Stimulated activated CD4-positive, alpha-beta T cell treated with anti-CD3 and anti-CD28 coated beads, Interleukin-4, amount 100 ng/mL, for 24 hours (primary cell): ENCODE results near the gene EEF1AKMT3.

Source experiments
- DNase-seq: peaks from one replicate; pipeline ENCODE4 v3.0.0-alpha.2; 2020

Gene EEF1AKMT3

DNA sequence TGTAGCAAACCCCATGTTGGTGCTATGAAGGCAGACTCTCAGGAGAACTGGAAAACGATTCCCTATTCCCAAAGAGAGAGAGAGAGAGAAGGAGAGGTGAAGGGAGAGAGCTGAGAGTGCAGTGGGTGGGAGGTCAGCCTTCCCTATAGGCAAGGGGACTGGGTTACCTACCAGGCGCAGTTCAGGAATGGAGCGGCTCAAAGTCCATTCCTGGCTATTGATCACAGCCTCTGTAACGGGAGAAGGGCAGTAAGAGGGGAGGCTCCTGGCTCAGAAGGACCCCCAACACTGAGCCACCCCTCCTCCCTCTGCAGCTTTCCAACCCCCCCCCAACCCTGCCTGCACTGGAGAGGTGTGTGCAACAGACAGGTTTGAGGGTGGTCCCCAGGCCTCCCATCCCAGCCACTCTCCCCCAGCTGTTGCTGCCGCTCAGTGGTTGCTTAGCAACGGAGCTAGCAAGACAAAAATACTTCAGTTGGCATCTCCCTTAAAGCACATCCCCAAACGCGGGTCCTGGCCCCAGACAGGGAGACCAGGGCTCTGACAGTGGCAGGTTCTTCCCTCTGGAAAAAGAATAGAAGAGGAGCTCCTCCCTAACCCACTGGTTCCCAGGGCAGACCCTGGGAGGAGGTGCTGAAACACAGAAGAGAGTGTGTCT lies 37.1 kb upstream of the EEF1AKMT3 start:
- DNase-seq: no peak

- no peak for DNase-seq
Measured at GRCh38 chr12:57735952-57736740, 36.3 kb upstream of the EEF1AKMT3 start.

DNA sequence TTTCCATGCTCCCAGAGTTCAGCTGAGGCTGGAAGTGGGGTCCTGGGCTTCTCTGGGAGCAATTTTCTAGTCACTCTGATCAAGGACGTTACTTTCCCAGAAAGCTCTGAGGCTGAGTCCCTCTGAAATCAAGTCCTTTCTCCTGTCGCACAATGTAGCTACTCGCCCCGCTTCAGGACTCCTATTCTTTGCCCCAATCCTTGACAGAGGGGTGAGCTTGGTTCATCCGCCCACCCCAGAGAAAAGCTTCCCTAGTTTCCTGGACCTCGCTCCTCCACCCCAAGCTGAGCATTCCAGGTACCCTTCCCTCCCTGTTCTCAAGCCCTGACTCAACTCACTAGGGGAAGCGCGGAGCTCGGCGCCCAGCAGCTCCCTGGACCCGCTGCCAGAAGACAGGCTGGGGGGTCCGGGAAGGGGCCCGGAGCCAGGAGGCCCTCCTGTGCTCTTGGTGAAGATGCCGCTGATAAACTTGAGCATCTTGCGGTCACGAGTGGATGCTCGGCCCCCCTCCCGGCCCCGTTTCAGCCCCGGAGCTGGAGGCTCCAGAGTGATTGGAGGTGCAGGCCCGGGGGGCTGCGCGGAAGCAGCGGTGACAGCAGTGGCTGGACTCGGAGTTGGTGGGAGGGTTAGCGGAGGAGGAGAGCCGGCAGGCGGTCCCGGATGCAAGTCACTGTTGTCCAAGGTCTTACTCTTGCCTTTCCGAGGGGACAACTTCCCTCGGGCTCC lies 35.5 kb upstream of the EEF1AKMT3 start:
- no peak for DNase-seq

GRCh38 chr12:57737467-57738460 lies 34.6 kb upstream of the EEF1AKMT3 start:
- DNase-seq: no peak

DNA sequence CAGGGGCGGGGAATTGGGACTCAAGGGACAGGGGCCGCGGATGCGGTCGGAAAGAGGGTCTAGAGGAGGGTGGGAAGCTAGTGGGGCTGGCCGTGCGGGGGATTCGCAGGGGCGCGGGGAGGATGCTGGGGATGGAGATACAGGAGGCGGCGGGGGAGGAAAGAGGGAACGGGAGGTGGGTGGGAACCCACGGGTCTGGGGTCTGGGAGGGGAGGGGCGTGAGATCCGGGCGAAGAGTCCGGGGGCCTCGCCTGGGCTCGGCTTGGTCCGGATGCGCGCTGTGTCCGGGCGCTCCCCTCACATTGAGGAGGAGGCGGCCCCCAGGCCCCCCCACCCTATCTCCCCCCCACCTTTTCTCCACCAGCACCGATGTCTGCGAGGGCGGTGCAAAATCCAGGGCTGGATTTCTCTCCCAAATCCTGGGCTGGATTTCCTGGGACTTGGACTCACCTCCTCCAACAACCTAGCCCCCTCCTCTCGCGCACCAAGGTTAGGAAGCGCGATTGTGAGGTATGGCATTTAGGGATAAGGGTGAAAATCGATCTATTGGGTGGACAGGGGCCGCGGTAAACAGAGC lies 33.7 kb upstream of the EEF1AKMT3 start, which contains the start of gene AGAP2:
Gene AGAP2, minus strand, starts transcription at position 82 of the 577 bp plus-strand sequence. CDS start 496 bp downstream, outside the sequence.
- DNase-seq: no peak

GRCh38 chr12:57739387-57739786 lies 33.0 kb upstream of the EEF1AKMT3 start:
- no peak for DNase-seq

DNA sequence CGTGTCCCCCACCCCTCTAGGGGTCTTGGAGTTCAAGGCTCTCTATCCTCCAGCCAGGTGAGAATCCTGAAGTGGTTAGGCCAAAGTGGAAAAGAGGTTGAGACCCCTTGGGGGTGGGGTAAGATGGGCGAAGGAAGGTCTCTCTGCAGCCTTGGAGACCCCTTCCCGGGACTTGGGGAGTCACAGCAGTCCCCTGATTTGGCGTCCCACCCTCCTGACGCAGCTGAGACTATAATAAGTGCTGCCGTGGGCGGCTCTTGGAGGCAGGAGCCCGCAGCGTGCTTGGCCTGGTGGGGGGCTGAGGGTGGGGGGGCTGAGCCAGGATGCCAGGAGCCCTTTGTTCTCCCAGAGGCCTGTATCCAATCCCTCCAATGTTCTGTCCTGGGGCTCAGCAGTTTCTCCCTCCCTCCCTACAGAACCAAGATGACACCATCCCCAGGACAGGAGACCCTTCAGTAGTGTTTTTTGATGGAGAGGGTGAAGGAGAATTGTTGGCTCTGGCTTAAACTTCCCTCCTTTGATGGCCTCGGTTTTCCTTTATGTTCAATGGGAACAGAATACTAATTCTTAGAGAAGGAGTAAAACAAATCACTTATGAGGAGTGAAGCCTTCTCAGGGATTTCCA lies 32.4 kb upstream of the EEF1AKMT3 start:
- no peak for DNase-seq

GRCh38 chr12:57740656-57741412 lies 31.6 kb upstream of the EEF1AKMT3 start:
- peak; percentile 74 for DNase-seq

DNA sequence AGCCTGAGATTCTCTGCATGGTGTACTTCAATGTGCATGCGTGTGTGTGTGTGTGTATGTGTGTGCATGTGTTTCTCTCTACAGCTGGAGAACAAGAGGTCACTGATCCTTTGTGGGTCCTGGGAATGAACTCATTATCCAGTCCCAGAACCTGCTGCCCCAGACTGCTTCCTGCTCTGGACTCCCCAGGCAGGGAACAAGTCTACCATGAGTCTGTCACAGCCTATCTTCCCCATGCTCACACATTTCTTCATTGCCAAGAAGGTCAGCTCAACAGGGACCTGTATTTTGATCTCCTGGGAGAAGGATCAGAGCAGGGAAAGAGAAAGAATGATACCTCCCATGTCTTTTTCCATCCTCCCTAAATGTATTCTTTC lies 31.0 kb upstream of the EEF1AKMT3 start:
- peak; percentile 11 for DNase-seq

DNA sequence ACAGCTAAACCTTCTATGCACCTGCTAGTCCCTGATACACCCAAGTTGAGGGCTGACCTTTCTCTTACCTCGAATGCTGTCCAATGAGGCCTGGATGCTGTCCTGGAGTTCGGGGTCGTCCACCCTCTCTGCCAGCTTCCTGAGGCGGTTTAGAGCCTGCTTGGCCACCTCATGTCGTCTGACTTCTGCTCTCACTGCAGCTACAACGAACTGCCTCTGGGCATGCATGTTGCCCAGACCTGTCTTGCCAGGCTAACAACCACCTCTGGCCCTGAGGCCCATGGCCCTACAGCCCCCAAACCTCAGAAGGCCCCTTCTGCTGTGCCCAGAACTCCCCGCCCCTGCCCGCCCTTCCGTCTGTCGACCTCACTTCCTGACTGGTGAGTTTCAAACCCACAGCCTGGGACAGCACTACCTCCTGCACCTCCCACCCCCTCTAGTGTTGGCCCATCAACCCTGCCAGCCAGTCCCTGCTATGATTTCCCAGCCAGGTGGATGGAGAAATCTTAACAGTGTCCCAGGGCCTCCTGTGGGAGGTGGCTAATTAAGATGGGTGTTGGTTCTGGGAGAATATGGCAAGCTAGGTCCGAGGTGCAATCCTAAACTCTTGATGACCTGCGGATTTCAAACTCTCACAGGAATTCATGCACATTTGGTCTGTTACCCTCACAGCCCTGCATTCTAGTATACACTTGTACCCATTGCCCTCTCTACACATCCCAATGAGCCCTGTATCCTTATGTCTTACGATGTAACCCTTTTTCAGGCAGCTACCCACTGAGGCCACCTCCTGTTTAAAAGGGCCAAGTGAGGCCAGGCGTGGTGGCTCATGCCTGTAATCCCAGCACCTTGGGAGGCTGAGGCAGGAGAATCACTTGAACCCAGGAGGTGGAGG lies 30.3 kb upstream of the EEF1AKMT3 start:
- DNase-seq: peak; percentile 80

DNA sequence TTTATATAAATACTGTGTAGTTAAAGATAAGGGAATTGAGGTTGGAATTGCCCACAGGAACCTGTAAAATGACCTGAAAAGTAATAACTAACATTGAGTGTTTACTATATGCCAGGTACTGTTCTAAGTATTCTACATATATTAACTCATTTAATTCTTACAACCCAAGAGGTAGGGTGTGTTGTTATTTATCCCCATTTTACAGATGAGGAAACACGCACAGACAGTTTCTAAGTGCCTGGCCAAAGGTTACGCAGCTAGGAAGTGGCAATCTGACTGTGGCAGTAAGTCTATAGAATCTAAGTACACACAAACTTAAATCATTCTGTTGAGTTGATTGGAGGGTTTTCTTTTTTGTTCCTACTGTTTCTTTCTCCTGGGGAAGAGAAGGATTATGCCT lies 28.6 kb upstream of the EEF1AKMT3 start:
- DNase-seq: no peak

GRCh38 chr12:57744194-57744776 lies 28.1 kb upstream of the EEF1AKMT3 start:
- peak; percentile 74 for DNase-seq

DNA sequence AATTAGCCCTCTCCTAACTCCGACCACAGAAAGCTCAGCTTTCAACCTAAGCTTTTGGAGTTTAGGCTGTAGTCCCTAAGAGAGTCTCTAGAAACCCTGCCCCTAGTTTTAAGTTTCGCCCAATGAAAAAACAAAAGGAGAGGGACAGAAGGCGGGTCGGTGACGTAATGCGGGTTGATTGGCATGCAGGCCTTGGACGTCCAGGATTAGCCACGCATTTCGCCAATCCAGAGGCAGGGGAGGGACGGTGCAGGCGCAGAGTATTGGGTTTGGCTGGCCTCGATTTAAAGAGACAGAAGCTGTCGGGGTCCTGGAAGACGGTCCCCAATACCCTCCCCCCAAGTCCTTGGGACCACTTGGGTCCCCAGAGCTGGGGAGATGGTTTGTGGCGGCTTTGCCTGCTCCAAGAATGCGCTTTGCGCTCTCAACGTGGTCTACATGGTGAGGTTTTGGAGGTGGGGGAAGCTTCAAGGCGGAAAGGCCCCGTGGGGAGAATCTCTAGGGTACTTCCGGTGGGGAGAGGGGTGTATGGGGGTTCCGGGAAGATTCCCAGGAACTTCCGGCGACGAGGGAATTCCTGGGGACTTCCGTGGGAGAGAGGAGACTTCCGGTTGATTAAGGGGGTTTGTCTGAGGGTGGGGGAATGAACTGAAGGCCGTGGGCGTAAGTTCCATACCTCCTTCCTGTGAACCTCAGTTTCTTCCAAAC lies 27.5 kb upstream of the EEF1AKMT3 start, which contains the start of gene TSPAN31:
Gene TSPAN31, plus strand, starts transcription at position 263 of the 708 bp plus-strand sequence. Its CDS starts 116 bp downstream, at position 379.
- peak; percentile 96 for DNase-seq

DNA sequence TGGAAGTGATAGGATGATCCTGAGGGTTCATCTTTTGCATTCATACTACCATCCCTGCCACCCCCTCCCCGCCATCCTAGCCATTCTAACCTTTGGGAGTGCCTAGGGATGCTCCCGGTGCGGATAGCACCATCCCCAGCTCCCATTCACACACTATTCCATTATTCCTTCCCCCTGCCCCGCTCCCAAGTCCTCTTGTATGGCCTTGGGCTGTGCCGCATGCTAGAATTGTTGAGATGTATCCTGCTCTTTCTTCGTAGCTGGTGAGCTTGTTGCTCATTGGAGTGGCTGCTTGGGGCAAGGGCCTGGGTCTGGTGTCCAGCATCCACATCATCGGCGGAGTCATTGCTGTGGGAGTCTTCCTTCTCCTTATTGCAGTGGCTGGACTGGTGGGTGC lies 26.9 kb upstream of the EEF1AKMT3 start:
- peak; percentile 9 for DNase-seq

- no peak for DNase-seq
Measured at GRCh38 chr12:57746025-57746424, 26.4 kb upstream of the EEF1AKMT3 start.

- DNase-seq: no peak
Measured at GRCh38 chr12:57749061-57749460, 23.4 kb upstream of the EEF1AKMT3 start.

DNA sequence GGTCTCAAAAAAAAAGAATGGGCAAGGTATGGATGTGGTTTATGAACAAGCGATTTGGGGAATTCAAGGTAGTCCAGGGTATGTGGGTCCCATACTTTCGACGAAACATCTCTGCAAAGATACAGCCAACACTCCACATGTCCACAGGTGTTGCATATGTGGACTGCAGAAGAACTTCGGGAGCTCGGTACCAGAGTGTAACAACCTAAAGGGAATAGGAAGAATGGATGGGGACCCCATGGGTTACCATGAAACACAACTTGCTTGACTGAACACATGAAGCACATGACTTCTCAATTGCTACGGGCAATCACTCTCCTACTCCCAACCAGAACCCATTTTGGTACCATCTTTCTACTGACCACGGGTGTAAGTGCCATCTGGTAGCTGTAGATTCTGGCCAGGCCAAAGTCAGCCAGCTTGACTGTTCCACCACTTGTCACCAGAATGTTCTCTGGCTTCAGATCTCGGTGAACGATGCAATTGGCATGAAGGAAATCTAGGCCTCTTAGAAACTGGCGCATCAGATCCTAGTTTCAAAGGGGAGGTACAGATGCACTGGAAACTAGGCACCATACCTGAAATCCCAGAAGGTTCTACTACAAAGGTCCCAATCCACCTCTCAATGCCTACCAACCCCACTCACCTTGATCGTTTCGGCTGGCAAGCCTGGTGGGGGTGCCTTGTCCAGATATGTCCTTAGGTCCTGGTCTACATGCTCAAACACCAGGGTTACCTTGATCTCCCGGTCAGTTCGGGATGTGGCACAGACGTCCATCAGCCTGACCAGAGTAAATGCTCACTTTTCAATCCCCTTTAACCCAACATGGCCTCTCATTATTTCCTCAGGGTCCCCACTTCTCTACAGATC lies 21.6 kb upstream of the EEF1AKMT3 start:
- DNase-seq: no peak

GRCh38 chr12:57751432-57751787 lies 21.0 kb upstream of the EEF1AKMT3 start:
- DNase-seq: no peak
